HEK293 (cell line): ENCODE measurements around the gene GMDS.

Experiments used
- ZFP41 ChIP-seq: fragments of 450-650 bp; formaldehyde crosslinking; IDR thresholded peaks from 2 replicates; pipeline ENCODE4 v1.5.1; 2016; ENCODE audit warnings: missing biosample characterization, missing genetic modification characterization, borderline replicate concordance
- ZNF324 ChIP-seq: fragments of 450-650 bp; formaldehyde crosslinking; IDR thresholded peaks from 2 replicates; pipeline ENCODE4 v1.5.1; 2016; ENCODE audit warnings: missing biosample characterization, missing genetic modification characterization
- ZNF335 ChIP-seq: fragments of 450-650 bp; formaldehyde crosslinking; conservative IDR thresholded peaks from 2 replicates; pipeline ENCODE4 v1.5.1; 2016; ENCODE audit warnings: missing biosample characterization, missing genetic modification characterization
- ZNF404 ChIP-seq: fragments of 450-650 bp; formaldehyde crosslinking; IDR thresholded peaks from 2 replicates; pipeline ENCODE4 v1.5.1; 2017; ENCODE audit warnings: missing biosample characterization, missing genetic modification characterization
- ZNF530 ChIP-seq: fragments of 450-650 bp; formaldehyde crosslinking; IDR thresholded peaks from 2 replicates; pipeline ENCODE4 v1.5.1; 2016; ENCODE audit warnings: low read depth, missing biosample characterization, missing genetic modification characterization
- ZNF549 ChIP-seq: fragments of 450-650 bp; IDR thresholded peaks from 2 replicates; pipeline ENCODE4 v1.5.1; 2018; ENCODE audit warnings: missing biosample characterization, missing genetic modification characterization, mild to moderate bottlenecking, inconsistent platforms, moderate library complexity
- ZNF623 ChIP-seq: fragments of 450-650 bp; formaldehyde crosslinking; IDR thresholded peaks from 2 replicates; pipeline ENCODE4 v1.5.1; 2016; ENCODE audit warnings: missing biosample characterization, missing genetic modification characterization
- ZNF677 ChIP-seq: fragments of 450-650 bp; IDR thresholded peaks from 2 replicates; pipeline ENCODE4 v1.5.0; 2018; ENCODE audit warnings: missing biosample characterization, mild to moderate bottlenecking, missing genetic modification characterization, moderate library complexity
- ZNF830 ChIP-seq: fragments of 450-650 bp; IDR thresholded peaks from 2 replicates; pipeline ENCODE4 v1.5.0; 2018; ENCODE audit warnings: missing biosample characterization, missing genetic modification characterization, low read depth, mild to moderate bottlenecking, moderate library complexity
- TF ChIP-seq, protein P1 (sequence below): fragments of 450-650 bp; formaldehyde crosslinking; IDR thresholded peaks from 2 replicates; pipeline ENCODE4 v1.5.1; 2016; ENCODE audit warnings: missing biosample characterization, missing genetic modification characterization
- TF ChIP-seq, protein P2 (sequence below): fragments of 450-650 bp; formaldehyde crosslinking; IDR thresholded peaks from 2 replicates; pipeline ENCODE4 v1.5.1; 2016; ENCODE audit warnings: missing biosample characterization, missing genetic modification characterization
- TF ChIP-seq, protein P3 (sequence below): fragments of 450-650 bp; formaldehyde crosslinking; IDR thresholded peaks from 2 replicates; pipeline ENCODE4 v1.5.1; 2016; ENCODE audit warnings: missing biosample characterization, missing genetic modification characterization, low read depth
- TF ChIP-seq, protein P4 (sequence below): fragments of 450-650 bp; formaldehyde crosslinking; IDR thresholded peaks from 2 replicates; pipeline ENCODE4 v1.5.1; 2016; ENCODE audit warnings: missing biosample characterization, missing genetic modification characterization
- TF ChIP-seq, protein P5 (sequence below): fragments of 450-650 bp; formaldehyde crosslinking; IDR thresholded peaks from 2 replicates; pipeline ENCODE4 v1.5.1; 2017; ENCODE audit warnings: missing biosample characterization, missing genetic modification characterization

DNA sequence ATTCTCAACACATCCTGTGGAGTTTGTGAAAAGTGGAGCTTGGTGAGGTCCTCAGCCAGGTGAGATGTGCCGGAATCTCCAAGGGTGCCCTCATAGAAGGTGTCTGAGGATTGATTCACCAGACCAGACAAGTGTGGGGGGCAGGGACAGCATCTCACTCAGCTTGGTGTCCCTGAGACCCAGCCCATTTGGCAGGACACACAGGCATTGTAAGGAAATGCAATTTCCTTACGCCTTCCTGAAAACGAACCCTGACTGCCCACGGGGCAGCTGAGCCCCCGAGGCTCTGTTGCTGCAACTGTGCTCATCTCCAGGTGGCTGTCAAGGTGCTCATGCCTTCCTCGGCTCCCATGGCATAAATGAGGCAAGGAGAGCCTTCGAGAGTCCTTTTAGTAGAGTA is 602.3 kb downstream of the GMDS start:
- TF ChIP-seq ZNF623 (no peak), ZNF677 (tag by site-specific recombination) (no peak), ZNF404 (tag by site-specific recombination) (no peak), ZNF335 (tag by site-specific recombination) (no peak), ZFP41 (no peak), ZNF324 (tag by site-specific recombination) (no peak), ZNF830 (tag by site-specific recombination) (no peak), ZNF530 (no peak), ZNF549 (tag by site-specific recombination) (no peak)
- TF ChIP-seq, protein P1, sequence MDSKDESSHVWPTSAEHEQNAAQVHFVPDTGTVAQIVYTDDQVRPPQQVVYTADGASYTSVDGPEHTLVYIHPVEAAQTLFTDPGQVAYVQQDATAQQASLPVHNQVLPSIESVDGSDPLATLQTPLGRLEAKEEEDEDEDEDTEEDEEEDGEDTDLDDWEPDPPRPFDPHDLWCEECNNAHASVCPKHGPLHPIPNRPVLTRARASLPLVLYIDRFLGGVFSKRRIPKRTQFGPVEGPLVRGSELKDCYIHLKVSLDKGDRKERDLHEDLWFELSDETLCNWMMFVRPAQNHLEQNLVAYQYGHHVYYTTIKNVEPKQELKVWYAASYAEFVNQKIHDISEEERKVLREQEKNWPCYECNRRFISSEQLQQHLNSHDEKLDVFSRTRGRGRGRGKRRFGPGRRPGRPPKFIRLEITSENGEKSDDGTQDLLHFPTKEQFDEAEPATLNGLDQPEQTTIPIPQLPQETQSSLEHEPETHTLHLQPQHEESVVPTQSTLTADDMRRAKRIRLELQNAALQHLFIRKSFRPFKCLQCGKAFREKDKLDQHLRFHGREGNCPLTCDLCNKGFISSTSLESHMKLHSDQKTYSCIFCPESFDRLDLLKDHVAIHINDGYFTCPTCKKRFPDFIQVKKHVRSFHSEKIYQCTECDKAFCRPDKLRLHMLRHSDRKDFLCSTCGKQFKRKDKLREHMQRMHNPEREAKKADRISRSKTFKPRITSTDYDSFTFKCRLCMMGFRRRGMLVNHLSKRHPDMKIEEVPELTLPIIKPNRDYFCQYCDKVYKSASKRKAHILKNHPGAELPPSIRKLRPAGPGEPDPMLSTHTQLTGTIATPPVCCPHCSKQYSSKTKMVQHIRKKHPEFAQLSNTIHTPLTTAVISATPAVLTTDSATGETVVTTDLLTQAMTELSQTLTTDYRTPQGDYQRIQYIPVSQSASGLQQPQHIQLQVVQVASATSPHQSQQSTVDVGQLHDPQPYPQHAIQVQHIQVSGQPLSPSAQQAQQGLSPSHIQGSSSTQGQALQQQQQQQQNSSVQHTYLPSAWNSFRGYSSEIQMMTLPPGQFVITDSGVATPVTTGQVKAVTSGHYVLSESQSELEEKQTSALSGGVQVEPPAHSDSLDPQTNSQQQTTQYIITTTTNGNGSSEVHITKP (tag by site-specific recombination), result no peak
- TF ChIP-seq, protein P2, sequence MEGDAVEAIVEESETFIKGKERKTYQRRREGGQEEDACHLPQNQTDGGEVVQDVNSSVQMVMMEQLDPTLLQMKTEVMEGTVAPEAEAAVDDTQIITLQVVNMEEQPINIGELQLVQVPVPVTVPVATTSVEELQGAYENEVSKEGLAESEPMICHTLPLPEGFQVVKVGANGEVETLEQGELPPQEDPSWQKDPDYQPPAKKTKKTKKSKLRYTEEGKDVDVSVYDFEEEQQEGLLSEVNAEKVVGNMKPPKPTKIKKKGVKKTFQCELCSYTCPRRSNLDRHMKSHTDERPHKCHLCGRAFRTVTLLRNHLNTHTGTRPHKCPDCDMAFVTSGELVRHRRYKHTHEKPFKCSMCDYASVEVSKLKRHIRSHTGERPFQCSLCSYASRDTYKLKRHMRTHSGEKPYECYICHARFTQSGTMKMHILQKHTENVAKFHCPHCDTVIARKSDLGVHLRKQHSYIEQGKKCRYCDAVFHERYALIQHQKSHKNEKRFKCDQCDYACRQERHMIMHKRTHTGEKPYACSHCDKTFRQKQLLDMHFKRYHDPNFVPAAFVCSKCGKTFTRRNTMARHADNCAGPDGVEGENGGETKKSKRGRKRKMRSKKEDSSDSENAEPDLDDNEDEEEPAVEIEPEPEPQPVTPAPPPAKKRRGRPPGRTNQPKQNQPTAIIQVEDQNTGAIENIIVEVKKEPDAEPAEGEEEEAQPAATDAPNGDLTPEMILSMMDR (tag by site-specific recombination), result no peak
- TF ChIP-seq, protein P3, sequence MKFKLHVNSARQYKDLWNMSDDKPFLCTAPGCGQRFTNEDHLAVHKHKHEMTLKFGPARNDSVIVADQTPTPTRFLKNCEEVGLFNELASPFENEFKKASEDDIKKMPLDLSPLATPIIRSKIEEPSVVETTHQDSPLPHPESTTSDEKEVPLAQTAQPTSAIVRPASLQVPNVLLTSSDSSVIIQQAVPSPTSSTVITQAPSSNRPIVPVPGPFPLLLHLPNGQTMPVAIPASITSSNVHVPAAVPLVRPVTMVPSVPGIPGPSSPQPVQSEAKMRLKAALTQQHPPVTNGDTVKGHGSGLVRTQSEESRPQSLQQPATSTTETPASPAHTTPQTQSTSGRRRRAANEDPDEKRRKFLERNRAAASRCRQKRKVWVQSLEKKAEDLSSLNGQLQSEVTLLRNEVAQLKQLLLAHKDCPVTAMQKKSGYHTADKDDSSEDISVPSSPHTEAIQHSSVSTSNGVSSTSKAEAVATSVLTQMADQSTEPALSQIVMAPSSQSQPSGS (tag by site-specific recombination), result no peak
- TF ChIP-seq, protein P4, sequence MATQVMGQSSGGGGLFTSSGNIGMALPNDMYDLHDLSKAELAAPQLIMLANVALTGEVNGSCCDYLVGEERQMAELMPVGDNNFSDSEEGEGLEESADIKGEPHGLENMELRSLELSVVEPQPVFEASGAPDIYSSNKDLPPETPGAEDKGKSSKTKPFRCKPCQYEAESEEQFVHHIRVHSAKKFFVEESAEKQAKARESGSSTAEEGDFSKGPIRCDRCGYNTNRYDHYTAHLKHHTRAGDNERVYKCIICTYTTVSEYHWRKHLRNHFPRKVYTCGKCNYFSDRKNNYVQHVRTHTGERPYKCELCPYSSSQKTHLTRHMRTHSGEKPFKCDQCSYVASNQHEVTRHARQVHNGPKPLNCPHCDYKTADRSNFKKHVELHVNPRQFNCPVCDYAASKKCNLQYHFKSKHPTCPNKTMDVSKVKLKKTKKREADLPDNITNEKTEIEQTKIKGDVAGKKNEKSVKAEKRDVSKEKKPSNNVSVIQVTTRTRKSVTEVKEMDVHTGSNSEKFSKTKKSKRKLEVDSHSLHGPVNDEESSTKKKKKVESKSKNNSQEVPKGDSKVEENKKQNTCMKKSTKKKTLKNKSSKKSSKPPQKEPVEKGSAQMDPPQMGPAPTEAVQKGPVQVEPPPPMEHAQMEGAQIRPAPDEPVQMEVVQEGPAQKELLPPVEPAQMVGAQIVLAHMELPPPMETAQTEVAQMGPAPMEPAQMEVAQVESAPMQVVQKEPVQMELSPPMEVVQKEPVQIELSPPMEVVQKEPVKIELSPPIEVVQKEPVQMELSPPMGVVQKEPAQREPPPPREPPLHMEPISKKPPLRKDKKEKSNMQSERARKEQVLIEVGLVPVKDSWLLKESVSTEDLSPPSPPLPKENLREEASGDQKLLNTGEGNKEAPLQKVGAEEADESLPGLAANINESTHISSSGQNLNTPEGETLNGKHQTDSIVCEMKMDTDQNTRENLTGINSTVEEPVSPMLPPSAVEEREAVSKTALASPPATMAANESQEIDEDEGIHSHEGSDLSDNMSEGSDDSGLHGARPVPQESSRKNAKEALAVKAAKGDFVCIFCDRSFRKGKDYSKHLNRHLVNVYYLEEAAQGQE (tag by site-specific recombination), result no peak
- TF ChIP-seq, protein P5, sequence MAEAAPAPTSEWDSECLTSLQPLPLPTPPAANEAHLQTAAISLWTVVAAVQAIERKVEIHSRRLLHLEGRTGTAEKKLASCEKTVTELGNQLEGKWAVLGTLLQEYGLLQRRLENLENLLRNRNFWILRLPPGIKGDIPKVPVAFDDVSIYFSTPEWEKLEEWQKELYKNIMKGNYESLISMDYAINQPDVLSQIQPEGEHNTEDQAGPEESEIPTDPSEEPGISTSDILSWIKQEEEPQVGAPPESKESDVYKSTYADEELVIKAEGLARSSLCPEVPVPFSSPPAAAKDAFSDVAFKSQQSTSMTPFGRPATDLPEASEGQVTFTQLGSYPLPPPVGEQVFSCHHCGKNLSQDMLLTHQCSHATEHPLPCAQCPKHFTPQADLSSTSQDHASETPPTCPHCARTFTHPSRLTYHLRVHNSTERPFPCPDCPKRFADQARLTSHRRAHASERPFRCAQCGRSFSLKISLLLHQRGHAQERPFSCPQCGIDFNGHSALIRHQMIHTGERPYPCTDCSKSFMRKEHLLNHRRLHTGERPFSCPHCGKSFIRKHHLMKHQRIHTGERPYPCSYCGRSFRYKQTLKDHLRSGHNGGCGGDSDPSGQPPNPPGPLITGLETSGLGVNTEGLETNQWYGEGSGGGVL (tag by site-specific recombination), result no peak
